H1 (cell line): ENCODE data around the gene CGB7. TPM values are rescaled to one million over a fixed set of nuclear protein-coding genes. Genes with fewer than 3 reads are reported as not detected.
A peak's percentile ranks its signal among the peaks of the same experiment; 100 is the strongest.

Source experiments
- JUND ChIP-seq: IDR thresholded peaks from 2 replicates; pipeline ENCODE4 v1.6.1; 2011; ENCODE audit warnings: mild to moderate bottlenecking, improper control_type of control experiment, low read length
- KDM1A ChIP-seq: fragments of 200-600, 300-600 bp; sonication (generic); IDR thresholded peaks from 2 replicates; pipeline ENCODE4 v1.7.1; 2016; ENCODE audit warnings: mild to moderate bottlenecking, low read length, borderline replicate concordance
- MAFK ChIP-seq: IDR thresholded peaks from 2 replicates; pipeline ENCODE4 v1.6.1; 2012; ENCODE audit warnings: low read depth, mild to moderate bottlenecking, improper control_type of control experiment, low read length
- NRF1 ChIP-seq: IDR thresholded peaks from 2 replicates; pipeline ENCODE4 v1.6.1; 2011; ENCODE audit warnings: mild to moderate bottlenecking, low read depth, low read length, improper control_type of control experiment
- POLR2AphosphoS5 ChIP-seq: IDR thresholded peaks from 2 replicates; pipeline ENCODE4 v1.6.1; 2011; ENCODE audit warnings: low read depth, low read length
- SP1 ChIP-seq: IDR thresholded peaks from 2 replicates; pipeline ENCODE4 v1.6.1; 2011; ENCODE audit warnings: low read depth, low read length
- SUZ12 ChIP-seq: fragments of 200-600 bp; sonication (generic); IDR thresholded peaks from 2 replicates; pipeline ENCODE4 v1.6.1; 2012; ENCODE audit warnings: mild to moderate bottlenecking, inconsistent platforms, low read length, moderate library complexity, mixed read lengths
- TAF7 ChIP-seq: optimal IDR thresholded peaks from 2 replicates; pipeline ENCODE3; 2011; ENCODE audit warnings: low read depth, mild to moderate bottlenecking, inconsistent platforms, low read length, moderate library complexity, borderline replicate concordance
- YY1 ChIP-seq: IDR thresholded peaks from 2 replicates; pipeline ENCODE4 v1.6.1; 2011; ENCODE audit warnings: low read depth, mild to moderate bottlenecking, low read length
- polyA plus RNA-seq, 7 experiments: library from polyadenylated mRNA; depleted of rRNA in 3 of 7; stranded (reverse) in 5 of 7; unstranded in 2 of 7; fragments of >200 nt in 5 of 7; fragments of 200-250 nt in 2 of 7; gene quantifications; 1 replicate in 5 of 7; 2 replicates in 1 of 7; 4 replicates in 1 of 7; pipeline versions ENCODE4 v1.2.1 to v1.2.3, GENCODE V29; 2011 to 2013; ENCODE audit warnings: missing spikeins in 2 of 7, mixed read lengths in 2 of 7
- total RNA-seq: library from RNA; stranded (reverse); fragmentation: NEBNext Ultra II Directional; extraction: Animal tissue kit (Norgen Biotek cat#: 25700); gene quantifications from 2 replicates; pipeline ENCODE4 v1.2.1, GENCODE V29; 2021

Gene CGB7
- total and polyA plus RNA-seq, 2 of the 8 experiments (the other 6 are each of a cell fraction or from before 2014, with no cell fraction given) = 1.2 to 2.2 TPM

DNA sequence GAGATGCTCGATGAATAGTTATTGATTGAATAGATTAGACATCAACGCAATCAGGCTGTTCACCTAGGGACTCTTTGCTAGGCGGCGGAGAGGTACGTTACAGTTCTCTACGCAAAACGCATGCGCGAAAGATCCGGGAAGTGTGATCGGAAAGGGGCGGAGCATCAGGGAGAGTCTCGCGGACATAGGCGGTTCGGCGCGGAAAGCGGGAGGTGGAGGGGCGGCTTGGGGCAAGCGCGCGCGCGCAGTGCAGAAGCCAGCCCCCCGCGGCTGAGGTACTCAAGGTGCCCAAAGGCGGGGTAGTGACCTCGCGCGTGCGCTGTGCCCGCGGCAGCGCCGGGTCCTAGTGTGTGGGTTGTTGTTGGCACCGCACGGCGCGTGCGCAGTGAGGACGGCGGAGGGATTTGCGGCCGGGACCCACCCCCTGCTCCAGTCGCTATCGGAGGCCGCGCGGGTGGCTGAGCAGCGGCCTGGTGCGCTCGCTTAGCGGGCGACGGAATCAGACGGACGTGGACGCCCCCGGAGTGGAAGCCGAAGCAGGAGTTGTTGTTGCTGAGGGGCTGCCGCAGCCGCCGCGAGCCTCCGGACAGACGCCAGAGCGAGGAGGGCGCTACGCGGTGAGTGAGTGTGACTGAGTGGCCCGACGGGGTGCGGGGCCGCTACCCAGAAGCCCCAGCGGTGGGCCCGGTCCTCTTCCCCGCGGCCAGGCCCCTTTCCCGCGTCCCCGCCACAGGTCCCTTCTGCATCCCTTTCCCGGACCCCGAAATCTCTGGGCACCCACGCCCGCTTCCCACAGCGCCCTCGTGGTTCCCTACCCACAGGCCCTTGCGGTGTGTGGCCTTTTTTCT is 27.7 kb upstream of the CGB7 start, which contains the start of gene SNRNP70 (continued):
- TF ChIP-seq JUND (no peak), YY1 (no peak), SP1 (peak; percentile 70; the same call in 1 of the 2 replicates), NRF1 (peak; percentile 95), SUZ12 (no peak), MAFK (no peak), TAF7 (peak; percentile 92), POLR2AphosphoS5 (peak; percentile 96), KDM1A (no peak)
- TF ChIP-seq, all 59 proteins: peak for 23
